HG02973 (cell line): ENCODE results near the gene NALCN.

Source experiments
- ATAC-seq: cut with Tn5 transposase; IDR thresholded peaks from one replicate; pipeline ENCODE4 v1.9.1; 2021; ENCODE audit warnings: moderate library complexity; ENCODE audit not compliant: unreplicated experiment

The NALCN gene

GRCh38 chr13:101053301-101054093 lies 362.8 kb downstream of the NALCN start:
- no peak for ATAC-seq

DNA sequence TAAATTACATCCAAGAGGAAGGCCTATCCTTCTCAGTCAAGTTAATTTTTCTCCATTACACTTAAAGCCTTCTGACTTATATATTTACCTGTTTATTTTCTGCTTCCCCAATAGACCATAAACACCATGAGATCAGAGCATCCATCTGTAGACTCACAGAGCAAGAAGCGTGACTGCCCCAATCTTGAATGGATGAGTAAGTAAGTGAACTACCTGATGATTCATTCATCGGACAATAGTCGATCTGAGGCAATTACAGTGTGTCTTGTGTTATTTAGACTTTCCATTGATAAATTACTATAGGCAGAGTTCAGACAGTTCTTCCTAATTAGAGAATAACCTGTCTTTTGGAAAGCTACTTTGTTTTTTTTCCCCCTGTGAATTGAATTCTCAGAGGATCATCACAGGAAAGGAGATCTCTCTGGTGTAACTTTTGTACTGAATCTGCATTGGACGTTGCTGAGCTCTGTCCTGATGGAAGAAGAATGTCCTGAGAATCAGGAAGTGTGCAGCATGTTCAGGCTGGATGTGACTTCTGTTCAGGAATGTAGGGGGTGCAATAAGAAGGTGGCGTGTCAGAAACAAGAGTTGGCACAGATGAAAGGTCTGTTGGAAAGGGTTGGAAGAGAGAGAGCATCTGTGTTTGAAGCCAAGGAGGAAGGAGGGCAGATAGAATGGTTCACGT lies 367.0 kb downstream of the NALCN start:
- ATAC-seq = no peak

GRCh38 chr13:101036546-101036945 lies 379.8 kb downstream of the NALCN start:
- ATAC-seq = no peak

DNA sequence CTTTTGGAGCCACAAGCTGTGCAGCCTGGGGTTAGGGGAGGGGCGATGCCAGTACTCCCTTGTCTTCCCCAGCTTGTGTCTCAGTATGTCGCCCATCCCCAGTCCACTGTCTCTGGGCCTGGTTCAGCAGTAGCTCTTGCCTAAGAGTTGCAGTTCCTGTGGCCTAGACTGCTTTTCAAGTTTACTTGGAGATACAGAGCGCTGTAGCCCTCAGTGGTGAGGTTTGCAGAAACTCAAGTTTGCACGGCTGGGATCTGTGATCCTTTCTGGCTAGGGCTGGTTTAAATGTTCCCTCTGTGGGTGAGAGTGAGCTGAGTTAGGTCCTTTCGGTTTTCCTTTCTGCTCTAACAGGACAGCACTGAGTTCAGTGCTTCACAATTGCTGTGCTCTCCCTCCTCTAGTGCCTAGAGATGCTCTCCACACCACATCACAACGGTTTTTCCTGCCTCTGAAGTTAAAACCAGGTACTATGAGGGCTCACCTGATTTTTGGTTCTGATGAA lies 381.1 kb downstream of the NALCN start:
- ATAC-seq = no peak

DNA sequence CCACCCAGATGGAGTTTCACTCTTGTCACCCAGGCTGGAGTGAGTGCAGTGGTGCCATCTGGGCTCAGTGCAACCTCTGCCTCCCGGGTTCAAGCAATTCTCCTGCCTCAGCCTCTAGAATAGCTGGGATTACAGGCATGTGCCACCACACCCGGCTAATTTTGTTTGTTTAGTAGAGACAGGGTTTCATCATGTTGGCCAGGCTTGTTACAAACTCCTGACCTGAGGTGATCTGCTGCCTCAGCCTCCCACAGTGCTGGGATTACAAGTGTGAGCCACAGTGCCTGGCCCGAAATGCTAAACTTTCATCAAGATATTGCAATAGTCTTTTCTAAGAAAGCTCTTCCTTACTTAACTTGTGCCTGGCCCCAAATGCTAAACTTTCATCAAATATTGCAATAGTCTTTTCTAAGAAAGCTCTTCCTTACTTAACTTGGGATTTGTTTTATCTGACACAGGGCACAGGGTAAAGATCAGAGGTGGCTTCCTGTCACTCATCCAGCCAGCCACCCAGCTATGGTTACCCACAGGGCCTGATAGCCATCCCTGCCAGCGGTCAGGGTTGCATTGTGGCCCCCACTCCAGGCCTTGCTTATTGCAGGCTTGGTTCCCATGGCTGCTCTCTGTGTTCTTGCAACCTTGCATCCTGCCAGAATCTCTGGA lies 389.4 kb downstream of the NALCN start:
- ATAC-seq = no peak

GRCh38 chr13:101026328-101026727 lies 390.0 kb downstream of the NALCN start:
- ATAC-seq = no peak

GRCh38 chr13:101025925-101026324 lies 390.4 kb downstream of the NALCN start:
- no peak for ATAC-seq

GRCh38 chr13:101025519-101025918 lies 390.8 kb downstream of the NALCN start:
- ATAC-seq = no peak

GRCh38 chr13:101019126-101019525 lies 397.2 kb downstream of the NALCN start:
- ATAC-seq = no peak

- no peak for ATAC-seq
Observed at GRCh38 chr13:101018720-101019119, 397.6 kb downstream of the NALCN start.

DNA sequence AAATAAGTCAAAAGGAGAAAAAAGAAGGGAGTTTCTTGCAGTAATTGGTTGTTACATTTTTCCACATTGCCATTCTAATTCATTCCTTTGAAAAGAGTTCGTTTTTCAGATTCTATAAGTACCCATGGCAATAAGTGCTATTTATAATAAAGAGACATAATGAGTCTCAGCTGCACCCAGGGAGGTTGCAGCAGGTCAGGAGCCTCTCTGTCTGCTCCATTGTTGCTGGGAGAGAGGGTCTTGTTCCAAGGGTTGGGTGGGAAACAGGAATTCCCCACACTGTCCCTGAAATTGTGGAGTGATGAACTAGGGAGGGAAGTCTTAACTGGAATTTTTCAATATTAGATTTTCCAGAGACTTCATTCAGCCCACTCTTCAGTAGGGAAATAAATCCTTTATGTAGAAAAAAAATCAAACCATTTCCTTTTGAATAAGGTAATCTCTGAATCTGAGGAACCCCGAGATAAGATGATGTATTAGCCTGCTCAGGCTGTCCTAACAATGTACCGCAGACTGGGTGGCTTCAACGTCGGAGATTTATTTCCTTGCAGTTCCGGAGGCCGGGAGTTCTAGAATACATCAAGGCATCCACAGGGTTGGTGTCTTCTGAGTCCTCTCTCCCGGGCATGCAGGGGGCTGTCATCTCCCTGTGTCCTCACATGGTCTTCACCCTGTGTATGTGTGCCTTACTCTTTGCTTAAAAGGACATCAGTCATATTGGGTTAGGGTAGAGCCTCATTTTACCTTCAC lies 399.0 kb downstream of the NALCN start:
- no peak for ATAC-seq

DNA sequence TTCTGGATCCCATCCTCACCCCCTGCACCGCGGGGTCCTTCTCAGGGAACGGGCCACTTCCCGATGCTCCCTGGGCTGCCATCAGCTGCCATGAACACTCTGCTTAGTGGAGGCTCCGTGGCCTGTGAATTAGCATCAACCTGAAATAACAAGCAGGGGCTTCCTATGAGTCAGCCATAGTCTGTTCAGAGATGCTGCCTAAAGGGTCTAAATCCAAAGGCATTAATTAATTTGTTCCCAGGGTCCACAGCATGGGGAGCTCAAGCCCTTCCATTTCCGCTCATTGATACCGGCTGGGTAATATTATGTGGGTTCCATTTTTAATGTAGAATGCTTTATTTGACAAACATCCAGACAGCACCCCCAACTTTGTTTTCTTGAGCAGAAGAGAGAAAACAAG lies 399.8 kb downstream of the NALCN start:
- ATAC-seq = no peak

DNA sequence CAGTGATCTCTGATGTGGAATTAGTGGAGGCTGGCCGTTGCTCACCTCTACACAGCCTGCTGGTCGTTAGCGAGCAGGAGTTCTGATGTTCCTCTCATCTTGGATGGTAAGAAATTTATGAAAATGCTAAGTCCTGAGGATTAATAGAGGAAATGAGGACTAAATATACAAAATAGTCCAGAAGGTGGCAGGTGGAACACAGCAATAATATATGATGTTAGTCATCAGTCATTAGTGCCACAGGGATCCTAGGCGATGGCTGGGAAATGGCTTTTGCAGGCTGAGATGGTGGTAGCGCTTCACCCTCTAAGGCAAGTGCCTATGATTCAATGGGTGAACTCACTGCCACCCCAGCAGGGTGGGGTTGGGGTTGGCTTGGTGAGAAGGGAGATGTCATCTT lies 403.1 kb downstream of the NALCN start:
- ATAC-seq = no peak

GRCh38 chr13:101010100-101010499 lies 406.2 kb downstream of the NALCN start:
- ATAC-seq = no peak

DNA sequence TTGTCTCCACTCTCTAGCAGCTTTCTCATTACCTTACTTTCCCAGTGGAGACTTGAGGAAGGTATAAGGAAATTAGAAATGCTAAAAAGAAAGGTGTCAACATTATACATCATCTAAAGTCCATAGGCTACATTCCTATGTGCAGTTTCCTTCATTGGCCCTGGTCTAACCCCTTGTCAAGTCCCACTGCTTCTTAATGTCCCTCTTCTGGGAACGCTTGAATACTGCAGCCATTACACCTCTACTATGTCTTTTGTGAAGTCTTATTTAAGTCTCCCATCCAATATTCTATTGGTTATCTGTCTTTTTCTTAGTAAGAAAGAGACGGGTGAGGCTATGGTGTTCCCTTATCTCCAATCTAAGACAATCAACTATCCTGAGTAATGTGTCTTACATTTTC lies 409.1 kb downstream of the NALCN start:
- ATAC-seq = no peak
